ENCODE measurements around the gene SLCO1B3.

Gene SLCO1B3

DNA sequence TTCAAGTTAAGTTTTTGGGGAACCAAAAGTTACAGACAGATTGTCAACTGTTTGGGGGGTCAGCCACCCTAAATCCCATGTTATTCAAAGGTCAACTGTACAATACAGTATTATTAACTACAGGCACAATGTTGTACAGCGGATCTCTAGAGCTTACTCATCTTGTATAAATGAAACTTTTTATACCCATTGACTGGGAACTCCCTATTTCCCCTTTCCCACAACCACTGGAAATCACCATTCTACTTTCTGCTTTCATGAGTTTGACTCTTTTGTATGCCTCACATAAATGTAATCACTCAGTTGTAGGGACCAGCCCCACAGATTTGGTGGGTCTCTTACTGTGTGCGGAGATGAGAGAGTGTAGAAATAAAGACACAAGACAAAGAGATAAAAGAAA lies 57.8 kb downstream of the SLCO1B3 start:
- Histone ChIP-seq H3K27me3 (ENCODE audit: insufficient read depth, poor library complexity, severe bottlenecking) (no peaks in the 10 kb centered on the region), H3K27ac (replicated peaks) (no peak overlapping the region), H3K4me3 (replicated peaks; ENCODE audit: insufficient read depth, low read length) (no peak overlapping the region)
- DNase-seq (ENCODE audit: low read depth in 1 of 2, low spot score in 1 of 2), result no peak
- no peak for TF ChIP-seq SPI1 (IDR thresholded peaks at IDR 0.05; ENCODE audit: borderline replicate concordance, low read depth)
- TF ChIP-seq CTCF (IDR thresholded peaks at IDR 0.05; ENCODE audit: insufficient read depth, low read length), result no peak
- TF ChIP-seq GABPA (IDR thresholded peaks at IDR 0.05; ENCODE audit: low read depth), result no peak
- TF ChIP-seq POLR2AphosphoS5 (IDR thresholded peaks at IDR 0.05; ENCODE audit: low read depth), result no peak
- no peak for TF ChIP-seq REST (IDR thresholded peaks at IDR 0.05; ENCODE audit: insufficient replicate concordance, low read depth)

GRCh38 chr12:20883288-20883687 lies 72.8 kb downstream of the SLCO1B3 start:
- no peak overlapping the region for H3K27ac ChIP-seq (replicated peaks)
- no peak for TF ChIP-seq GABPA (IDR thresholded peaks at IDR 0.05; ENCODE audit: low read depth)
- no peak for TF ChIP-seq REST (IDR thresholded peaks at IDR 0.05; ENCODE audit: insufficient replicate concordance, low read depth)
- TF ChIP-seq CTCF (IDR thresholded peaks at IDR 0.05; ENCODE audit: insufficient read depth, low read length), result no peak
- TF ChIP-seq SPI1 (IDR thresholded peaks at IDR 0.05; ENCODE audit: borderline replicate concordance, low read depth), result no peak
- no peak for TF ChIP-seq POLR2AphosphoS5 (IDR thresholded peaks at IDR 0.05; ENCODE audit: low read depth)
- no peaks in the 10 kb centered on the region for H3K27me3 ChIP-seq (ENCODE audit: insufficient read depth, poor library complexity, severe bottlenecking)
- DNase-seq (ENCODE audit: low read depth in 1 of 2, low spot score in 1 of 2), result no peak
- no peak overlapping the region for H3K4me3 ChIP-seq (replicated peaks; ENCODE audit: insufficient read depth, low read length)

DNA sequence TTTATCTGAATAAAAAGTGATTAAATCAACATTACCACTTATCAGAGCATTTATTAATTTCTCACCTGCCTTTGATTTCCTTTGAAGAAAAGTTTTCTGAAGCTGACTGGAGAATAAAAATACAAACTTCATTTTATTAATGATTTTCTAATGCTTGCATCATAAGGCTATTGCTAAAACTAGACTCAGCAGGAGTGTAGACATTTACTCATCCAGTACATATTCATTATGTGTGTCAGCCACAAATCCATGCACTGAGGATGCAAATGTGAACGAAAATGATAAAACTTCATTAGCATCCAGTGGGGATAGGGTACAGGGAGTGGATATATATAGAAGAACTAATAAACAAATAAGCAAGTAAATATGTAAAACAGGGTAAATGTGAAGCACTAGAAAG lies 74.6 kb downstream of the SLCO1B3 start:
- TF ChIP-seq GABPA (IDR thresholded peaks at IDR 0.05; ENCODE audit: low read depth), result no peak
- no peak for TF ChIP-seq SPI1 (IDR thresholded peaks at IDR 0.05; ENCODE audit: borderline replicate concordance, low read depth)
- TF ChIP-seq REST (IDR thresholded peaks at IDR 0.05; ENCODE audit: insufficient replicate concordance, low read depth), result no peak
- no peak for DNase-seq (ENCODE audit: low read depth in 1 of 2, low spot score in 1 of 2)
- H3K4me3 ChIP-seq (replicated peaks; ENCODE audit: insufficient read depth, low read length), result no peak overlapping the region
- no peak overlapping the region for H3K27ac ChIP-seq (replicated peaks)
- H3K27me3 ChIP-seq (ENCODE audit: insufficient read depth, poor library complexity, severe bottlenecking), result no peaks in the 10 kb centered on the region

GRCh38 chr12:20885552-20885951 lies 75.0 kb downstream of the SLCO1B3 start:
- Histone ChIP-seq H3K27ac (replicated peaks) (no peak overlapping the region), H3K4me3 (replicated peaks; ENCODE audit: insufficient read depth, low read length) (no peak overlapping the region), H3K27me3 (ENCODE audit: insufficient read depth, poor library complexity, severe bottlenecking) (no peaks in the 10 kb centered on the region)
- DNase-seq (ENCODE audit: low read depth in 1 of 2, low spot score in 1 of 2), result no peak
- TF ChIP-seq SPI1 (IDR thresholded peaks at IDR 0.05; ENCODE audit: borderline replicate concordance, low read depth), result no peak
- TF ChIP-seq REST (IDR thresholded peaks at IDR 0.05; ENCODE audit: insufficient replicate concordance, low read depth), result no peak
- no peak for TF ChIP-seq CTCF (IDR thresholded peaks at IDR 0.05; ENCODE audit: insufficient read depth, low read length)
- TF ChIP-seq POLR2AphosphoS5 (IDR thresholded peaks at IDR 0.05; ENCODE audit: low read depth), result no peak
- TF ChIP-seq GABPA (IDR thresholded peaks at IDR 0.05; ENCODE audit: low read depth), result no peak
